ENCODE data around the gene UTF1.

UTF1 gene

GRCh38 chr10:133210398-133211140, 19.4 kb upstream of the UTF1 start:
- TF ChIP-seq CTCF (conservative IDR thresholded peaks at IDR 0.05; ENCODE audit: low read depth, low read length): no peak
- no peak overlapping the region for H3K4me3 ChIP-seq (ENCODE audit: low read depth, low read length)
- no peak for DNase-seq (ENCODE audit: low read depth)

GRCh38 chr10:133211141-133211830, 18.7 kb upstream of the UTF1 start:
- no peak for TF ChIP-seq CTCF (conservative IDR thresholded peaks at IDR 0.05; ENCODE audit: low read depth, low read length)
- no peak for DNase-seq (ENCODE audit: low read depth)
- H3K4me3 ChIP-seq (ENCODE audit: low read depth, low read length): no peak overlapping the region

- no peak for DNase-seq (ENCODE audit: low read depth)
- no peak for TF ChIP-seq CTCF (conservative IDR thresholded peaks at IDR 0.05; ENCODE audit: low read depth, low read length)
- no peak overlapping the region for H3K4me3 ChIP-seq (ENCODE audit: low read depth, low read length)
Measured at GRCh38 chr10:133211959-133212852, 17.8 kb upstream of the UTF1 start.

- no peak for DNase-seq (ENCODE audit: low read depth)
- no peak overlapping the region for H3K4me3 ChIP-seq (ENCODE audit: low read depth, low read length)
- TF ChIP-seq CTCF (conservative IDR thresholded peaks at IDR 0.05; ENCODE audit: low read depth, low read length): no peak
Measured at GRCh38 chr10:133212853-133213494, 17.0 kb upstream of the UTF1 start.

- no peak for TF ChIP-seq CTCF (conservative IDR thresholded peaks at IDR 0.05; ENCODE audit: low read depth, low read length)
- H3K4me3 ChIP-seq (ENCODE audit: low read depth, low read length): no peak overlapping the region
- DNase-seq (ENCODE audit: low read depth): no peak
Measured at GRCh38 chr10:133213641-133214467, 16.2 kb upstream of the UTF1 start.
